Measurements from ENCODE around the gene HOXA6. TPM values are rescaled to one million over a fixed set of nuclear protein-coding genes. Genes with fewer than 3 reads are reported as not detected.
A peak's percentile ranks its signal among the peaks of the same experiment; 100 is the strongest.

HOXA6 gene
- total and polyA plus RNA-seq, 2 donors (not counting 1 experiment from before 2014, with no cell fraction given) = 1.2 to 3.6 TPM

DNA sequence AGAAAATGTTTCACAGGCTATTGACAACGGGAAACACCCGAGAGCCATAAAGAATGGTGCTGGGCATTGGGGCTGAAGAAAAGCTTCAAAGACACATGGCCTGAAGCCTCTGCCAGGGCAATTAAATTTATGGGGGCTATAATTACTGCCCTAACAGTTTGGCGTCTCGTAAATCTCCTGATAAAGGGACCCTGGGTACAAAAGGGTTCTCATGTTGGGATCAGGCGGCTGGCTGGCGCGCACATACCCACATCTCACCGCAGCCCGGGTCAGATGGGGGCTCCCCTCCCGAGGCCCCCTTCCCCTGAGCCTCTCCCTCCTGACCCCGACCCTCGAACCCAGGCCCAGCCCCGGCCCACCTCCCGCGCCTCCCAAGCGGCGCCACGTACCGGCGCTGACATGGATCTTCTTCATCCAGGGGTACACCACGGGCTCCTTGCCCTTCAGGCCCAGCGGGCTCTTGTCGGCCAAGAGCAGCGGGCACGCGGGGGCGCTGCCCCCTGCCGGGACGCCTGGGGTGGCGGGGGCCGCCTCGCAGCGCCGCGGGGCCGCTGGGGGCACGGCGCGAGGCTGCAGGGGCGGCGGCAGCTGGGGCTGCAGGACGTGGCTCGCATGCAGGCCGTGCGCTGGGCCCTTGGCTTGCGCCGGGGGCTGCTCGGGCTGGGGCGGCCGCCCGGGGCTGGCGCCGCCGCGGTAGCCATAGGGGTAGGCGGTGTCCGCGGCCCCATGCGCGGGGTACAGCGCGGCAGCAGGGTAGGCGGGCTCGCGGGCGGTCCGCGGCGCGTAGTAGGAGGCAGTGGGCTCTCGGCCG lies 17.6 kb downstream of the HOXA6 start:
- Histone ChIP-seq H3K9me3 (ENCODE audit: control insufficient read depth, insufficient read depth, low read depth, low read length) (no peaks in the 10 kb centered on the region), H3K4me1 (ENCODE audit: control insufficient read depth, extremely low read depth, insufficient read depth, low read length) (peaks cover 16% of the 10 kb centered on the region), H3K4me2 (ENCODE audit: extremely low read depth, insufficient read depth, low read length) (peak overlapping the region; percentile 88), H3K36me3 (ENCODE audit: control insufficient read depth, insufficient read depth, low read length) (no peaks in the 10 kb centered on the region), H4K20me1 (ENCODE audit: control insufficient read depth, extremely low read depth, insufficient read depth, low read length) (no peaks in the 10 kb centered on the region), H3K4me3 (replicated peaks in 1 of 4; ENCODE audit: control extremely low read depth in 1 of 4, insufficient read depth in 1 of 4, low read depth in 3 of 4, low read length in 4 of 4) (peak overlapping the region; percentile 34 to 71 (median 48)), H3K9ac (ENCODE audit: insufficient read depth, low read length) (peak overlapping the region; percentile 58), H2AFZ (ENCODE audit: low read length) (no peak overlapping the region), H3K27ac (ENCODE audit: insufficient read depth, low read length) (no peak overlapping the region), H3K27me3 (ENCODE audit: control insufficient read depth, insufficient read depth, low read length) (no peaks in the 10 kb centered on the region), H3K79me2 (ENCODE audit: control insufficient read depth, insufficient read depth, low read length) (peaks cover 20% of the 10 kb centered on the region)
- no peak for TF ChIP-seq EZH2 (IDR thresholded peaks at IDR 0.05; ENCODE audit: low read length, missing control alignments)
- TF ChIP-seq, protein P1, sequence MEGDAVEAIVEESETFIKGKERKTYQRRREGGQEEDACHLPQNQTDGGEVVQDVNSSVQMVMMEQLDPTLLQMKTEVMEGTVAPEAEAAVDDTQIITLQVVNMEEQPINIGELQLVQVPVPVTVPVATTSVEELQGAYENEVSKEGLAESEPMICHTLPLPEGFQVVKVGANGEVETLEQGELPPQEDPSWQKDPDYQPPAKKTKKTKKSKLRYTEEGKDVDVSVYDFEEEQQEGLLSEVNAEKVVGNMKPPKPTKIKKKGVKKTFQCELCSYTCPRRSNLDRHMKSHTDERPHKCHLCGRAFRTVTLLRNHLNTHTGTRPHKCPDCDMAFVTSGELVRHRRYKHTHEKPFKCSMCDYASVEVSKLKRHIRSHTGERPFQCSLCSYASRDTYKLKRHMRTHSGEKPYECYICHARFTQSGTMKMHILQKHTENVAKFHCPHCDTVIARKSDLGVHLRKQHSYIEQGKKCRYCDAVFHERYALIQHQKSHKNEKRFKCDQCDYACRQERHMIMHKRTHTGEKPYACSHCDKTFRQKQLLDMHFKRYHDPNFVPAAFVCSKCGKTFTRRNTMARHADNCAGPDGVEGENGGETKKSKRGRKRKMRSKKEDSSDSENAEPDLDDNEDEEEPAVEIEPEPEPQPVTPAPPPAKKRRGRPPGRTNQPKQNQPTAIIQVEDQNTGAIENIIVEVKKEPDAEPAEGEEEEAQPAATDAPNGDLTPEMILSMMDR (conservative IDR thresholded peaks at IDR 0.05 in 1 of 2, IDR thresholded peaks at IDR 0.05 in 1 of 2; ENCODE audit: low read depth in 1 of 2, low read length in 2 of 2) = no peak
- DNase-seq (ENCODE audit: low read depth in 2 of 2) = peak in 1 of 2 donors; percentile 29

DNA sequence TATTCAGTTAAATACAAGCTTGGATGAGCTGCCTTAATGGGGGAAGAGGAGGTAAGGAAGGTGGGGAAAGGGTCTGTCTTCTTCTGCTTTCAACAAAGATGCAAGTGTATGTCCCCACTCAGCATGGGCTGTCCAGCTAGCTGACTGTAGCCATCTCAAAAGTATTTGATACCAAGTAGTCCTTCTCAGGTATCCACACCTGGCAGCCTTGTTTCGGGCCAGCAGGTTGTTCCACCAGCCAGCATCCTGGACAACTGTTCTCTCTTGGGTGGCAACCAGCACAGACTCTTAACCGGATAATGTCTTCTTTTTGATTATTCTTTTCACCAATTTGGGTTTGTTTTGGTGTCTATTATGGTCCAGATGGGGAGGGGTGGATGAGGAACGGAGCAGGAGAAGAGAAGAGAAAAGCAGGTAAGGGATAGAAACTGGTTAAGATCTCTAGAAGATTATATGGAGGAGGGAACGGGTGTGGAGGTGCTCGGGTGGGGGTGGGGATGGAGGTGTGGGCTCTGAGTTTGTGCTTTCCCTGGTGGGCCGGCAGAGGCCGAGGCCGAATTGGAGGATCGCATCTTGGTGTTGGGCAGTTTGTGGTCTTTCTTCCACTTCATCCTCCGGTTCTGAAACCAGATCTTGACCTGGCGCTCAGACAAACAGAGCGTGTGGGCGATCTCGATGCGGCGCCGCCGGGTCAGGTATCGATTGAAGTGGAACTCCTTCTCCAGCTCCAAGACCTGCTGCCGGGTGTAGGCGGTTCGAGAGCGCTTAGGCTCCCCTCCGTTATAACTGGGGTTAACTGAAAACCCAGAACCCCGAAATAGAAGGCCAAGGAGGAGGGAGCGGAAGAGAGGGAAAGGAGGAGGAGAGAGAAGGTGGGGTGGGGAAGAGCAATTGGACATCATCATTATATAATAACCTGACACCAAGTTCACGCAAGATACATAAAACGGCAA lies 18.5 kb downstream of the HOXA6 start:
- peaks cover 18% of the 10 kb centered on the region for H3K79me2 ChIP-seq (ENCODE audit: control insufficient read depth, insufficient read depth, low read length)
- no peaks in the 10 kb centered on the region for H3K27me3 ChIP-seq (ENCODE audit: control insufficient read depth, insufficient read depth, low read length)
- H3K27ac ChIP-seq (ENCODE audit: insufficient read depth, low read length) = no peak overlapping the region
- no peaks in the 10 kb centered on the region for H3K9me3 ChIP-seq (ENCODE audit: control insufficient read depth, insufficient read depth, low read depth, low read length)
- peaks cover 9% of the 10 kb centered on the region for H3K4me1 ChIP-seq (ENCODE audit: control insufficient read depth, extremely low read depth, insufficient read depth, low read length)
- no peak overlapping the region for H3K9ac ChIP-seq (ENCODE audit: insufficient read depth, low read length)
- H3K36me3 ChIP-seq (ENCODE audit: control insufficient read depth, insufficient read depth, low read length) = no peaks in the 10 kb centered on the region
- H3K4me3 ChIP-seq (replicated peaks in 1 of 4; ENCODE audit: control extremely low read depth in 1 of 4, insufficient read depth in 1 of 4, low read depth in 3 of 4, low read length in 4 of 4) = peak overlapping the region in 3 of 4 experiments; percentile 34 to 71 (median 45)
- H2AFZ ChIP-seq (ENCODE audit: low read length) = no peak overlapping the region
- DNase-seq (ENCODE audit: low read depth in 2 of 2) = peak in 1 of 2 donors; percentile 32
- H4K20me1 ChIP-seq (ENCODE audit: control insufficient read depth, extremely low read depth, insufficient read depth, low read length) = no peaks in the 10 kb centered on the region
- H3K4me2 ChIP-seq (ENCODE audit: extremely low read depth, insufficient read depth, low read length) = peak overlapping the region; percentile 71
- TF ChIP-seq, protein P1 (conservative IDR thresholded peaks at IDR 0.05 in 1 of 2, IDR thresholded peaks at IDR 0.05 in 1 of 2; ENCODE audit: low read depth in 1 of 2, low read length in 2 of 2) = no peak
- no peak for TF ChIP-seq EZH2 (IDR thresholded peaks at IDR 0.05; ENCODE audit: low read length, missing control alignments)

DNA sequence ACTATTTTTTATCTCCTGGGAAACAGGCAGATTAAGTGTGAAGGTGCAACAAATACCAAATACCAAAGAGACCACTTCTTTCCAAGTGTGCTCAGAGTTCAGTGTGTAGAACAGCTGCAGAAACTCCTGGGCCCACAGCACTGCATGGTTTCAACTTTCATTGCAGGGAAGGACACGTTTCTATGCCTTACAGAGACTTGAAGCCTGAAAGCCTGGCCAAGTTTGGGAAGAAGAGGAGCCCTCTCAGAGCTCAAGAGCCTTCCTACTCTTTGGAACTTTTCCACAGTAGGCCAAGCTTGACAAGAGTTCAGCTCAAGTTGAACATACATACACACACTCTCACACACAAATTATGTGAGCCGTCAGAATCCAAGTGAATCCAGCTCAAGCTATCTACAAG lies 19.5 kb downstream of the HOXA6 start:
- H3K36me3 ChIP-seq (ENCODE audit: control insufficient read depth, insufficient read depth, low read length) = no peaks in the 10 kb centered on the region
- H3K27ac ChIP-seq (ENCODE audit: insufficient read depth, low read length) = no peak overlapping the region
- H4K20me1 ChIP-seq (ENCODE audit: control insufficient read depth, extremely low read depth, insufficient read depth, low read length) = no peaks in the 10 kb centered on the region
- peaks cover 13% of the 10 kb centered on the region for H3K4me1 ChIP-seq (ENCODE audit: control insufficient read depth, extremely low read depth, insufficient read depth, low read length)
- no peak overlapping the region for H3K4me2 ChIP-seq (ENCODE audit: extremely low read depth, insufficient read depth, low read length)
- H2AFZ ChIP-seq (ENCODE audit: low read length) = no peak overlapping the region
- H3K9ac ChIP-seq (ENCODE audit: insufficient read depth, low read length) = no peak overlapping the region
- peak; percentile 70 to 86 for DNase-seq (ENCODE audit: low read depth in 2 of 2)
- H3K9me3 ChIP-seq (ENCODE audit: control insufficient read depth, insufficient read depth, low read depth, low read length) = no peaks in the 10 kb centered on the region
- peaks cover 16% of the 10 kb centered on the region for H3K79me2 ChIP-seq (ENCODE audit: control insufficient read depth, insufficient read depth, low read length)
- no peaks in the 10 kb centered on the region for H3K27me3 ChIP-seq (ENCODE audit: control insufficient read depth, insufficient read depth, low read length)
- TF ChIP-seq EZH2 (IDR thresholded peaks at IDR 0.05; ENCODE audit: low read length, missing control alignments) = no peak
- TF ChIP-seq, protein P1 (conservative IDR thresholded peaks at IDR 0.05 in 1 of 2, IDR thresholded peaks at IDR 0.05 in 1 of 2; ENCODE audit: low read depth in 1 of 2, low read length in 2 of 2) = no peak
- no peak overlapping the region for H3K4me3 ChIP-seq (replicated peaks in 1 of 4; ENCODE audit: control extremely low read depth in 1 of 4, insufficient read depth in 1 of 4, low read depth in 3 of 4, low read length in 4 of 4)
